ENCODE results near the gene WDR70.
A peak's percentile ranks its signal among the peaks of the same experiment; 100 is the strongest.
"Not testable (repeated sequence)": the region's sequence is repeated elsewhere in the genome, so short reads cannot be mapped to it uniquely, and the experiment has no call there.

The WDR70 gene

DNA sequence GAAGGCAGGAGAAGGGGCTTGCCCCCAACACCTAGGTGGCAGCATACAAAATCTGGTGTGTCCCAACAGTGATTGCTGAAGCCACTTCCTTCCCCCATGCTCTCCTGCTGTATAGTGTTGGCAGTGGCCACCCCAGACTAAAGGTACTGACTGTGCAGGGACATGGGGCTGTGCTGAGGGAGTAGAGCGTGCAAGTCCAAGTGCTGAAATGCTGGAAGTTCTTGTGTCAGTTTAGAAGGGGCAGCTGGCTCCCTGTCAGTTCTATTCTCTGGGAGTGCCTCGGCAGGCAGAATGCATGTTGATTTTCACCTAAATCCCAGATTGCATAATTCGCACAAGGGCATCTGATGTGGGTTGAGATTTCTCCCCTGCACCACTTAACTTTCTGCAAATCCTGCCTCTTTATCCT is 392.1 kb downstream of the WDR70 start:
- DNase-seq = no peak

DNA sequence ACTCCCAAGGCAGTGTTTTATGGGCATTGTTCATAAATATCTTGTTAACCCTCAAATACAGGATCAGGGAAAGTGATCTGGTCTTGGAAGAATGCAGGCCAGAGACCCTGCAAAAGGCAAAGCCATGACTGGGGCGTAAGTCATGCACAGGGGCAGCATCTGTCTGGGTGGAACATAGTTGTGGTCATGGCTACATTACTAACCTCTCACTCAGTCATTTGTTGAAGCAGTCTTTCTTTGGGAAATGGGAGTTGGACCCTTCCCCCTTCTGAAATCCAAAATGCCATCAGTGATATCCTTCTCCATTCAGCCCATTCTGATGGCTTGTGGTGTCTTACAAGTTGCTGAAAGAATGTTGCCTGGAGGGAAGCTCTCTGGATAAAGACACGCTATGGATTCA is 392.6 kb downstream of the WDR70 start:
- no peak for DNase-seq

DNA sequence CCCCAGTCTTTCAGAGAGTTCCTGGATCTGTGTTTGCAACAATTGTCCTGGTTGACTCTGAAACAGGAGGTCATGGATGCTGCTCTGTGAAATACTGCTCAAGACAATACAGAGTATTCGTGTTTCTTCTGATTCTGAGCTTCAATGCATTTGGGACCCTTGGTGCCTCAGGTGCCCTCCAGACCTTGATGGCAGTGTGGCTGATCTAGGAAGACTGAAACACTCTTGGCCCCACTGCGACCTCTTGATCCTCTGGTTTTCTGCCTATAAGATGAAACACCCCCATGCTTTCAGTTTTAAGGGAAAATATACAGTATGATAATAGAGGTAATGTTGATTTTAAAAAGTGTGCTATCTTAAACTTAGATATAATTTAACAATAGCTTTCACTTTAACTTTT is 393.1 kb downstream of the WDR70 start:
- no peak for DNase-seq

DNA sequence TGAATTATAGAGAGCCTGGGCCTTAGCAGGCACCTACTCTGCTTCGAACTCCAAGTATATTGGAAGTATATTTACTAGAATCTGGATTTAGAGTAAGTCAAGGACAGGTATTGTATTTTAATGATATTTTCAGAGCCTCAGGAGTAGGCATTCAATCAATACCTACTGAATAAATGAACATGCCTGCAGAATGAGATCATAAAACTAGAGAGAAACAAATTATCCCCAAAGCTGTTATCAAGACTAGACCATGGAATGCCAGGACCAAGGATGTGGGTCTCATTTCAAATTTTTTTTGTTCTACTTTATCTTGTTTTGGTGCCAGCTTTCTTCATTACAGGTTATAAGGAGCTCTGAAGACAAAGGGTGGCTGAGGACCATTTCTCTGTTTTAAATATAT is 394.7 kb downstream of the WDR70 start:
- no peak for DNase-seq

DNA sequence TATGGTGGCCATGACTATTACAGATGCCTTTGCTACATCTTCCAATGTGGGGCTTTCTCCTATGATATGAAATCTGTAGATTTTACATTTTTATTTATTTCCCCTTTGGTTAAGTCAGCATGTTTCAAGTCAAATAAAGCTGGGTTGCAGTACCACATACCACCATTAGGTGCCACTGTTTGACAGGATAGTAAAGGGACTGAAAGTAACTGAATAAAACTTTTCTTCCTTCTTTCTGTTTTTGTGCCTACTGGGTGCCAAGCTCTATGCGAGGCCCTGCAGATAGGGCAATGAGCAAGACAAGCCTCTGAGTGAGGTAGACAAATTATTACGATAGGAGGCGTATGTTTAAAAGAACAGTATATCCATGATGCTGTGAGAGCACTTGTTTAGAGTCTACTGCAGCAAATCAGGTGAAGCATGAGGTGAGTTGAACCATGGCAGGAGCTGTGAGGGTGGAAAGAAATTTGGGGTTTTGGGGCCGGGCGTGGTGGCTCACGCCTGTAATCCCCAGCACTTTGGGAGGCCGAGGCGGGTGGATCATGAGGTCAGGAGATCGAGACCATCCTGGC is 395.9 kb downstream of the WDR70 start:
- peak; percentile 22 to 71 for DNase-seq

DNA sequence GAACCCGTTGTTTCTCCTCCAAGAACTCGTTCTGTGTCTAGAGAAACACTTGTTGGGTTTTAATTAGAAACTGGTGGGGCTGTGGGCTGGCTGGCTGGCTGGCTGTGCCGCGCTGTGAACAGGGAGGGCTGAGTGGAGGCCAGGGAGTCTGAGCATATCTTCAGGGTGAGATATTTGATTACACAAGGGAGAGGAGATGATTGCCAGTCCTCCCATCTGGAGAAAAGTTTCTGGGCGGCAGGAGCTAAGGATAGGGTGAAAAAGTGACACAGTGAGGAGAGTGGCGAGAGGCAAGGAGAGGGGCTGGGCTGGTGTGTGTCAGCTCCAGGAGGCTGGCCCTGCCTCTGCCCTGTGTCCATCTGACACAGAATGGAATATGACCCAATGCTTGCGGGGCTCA is 397.7 kb downstream of the WDR70 start:
- no peak for DNase-seq

DNA sequence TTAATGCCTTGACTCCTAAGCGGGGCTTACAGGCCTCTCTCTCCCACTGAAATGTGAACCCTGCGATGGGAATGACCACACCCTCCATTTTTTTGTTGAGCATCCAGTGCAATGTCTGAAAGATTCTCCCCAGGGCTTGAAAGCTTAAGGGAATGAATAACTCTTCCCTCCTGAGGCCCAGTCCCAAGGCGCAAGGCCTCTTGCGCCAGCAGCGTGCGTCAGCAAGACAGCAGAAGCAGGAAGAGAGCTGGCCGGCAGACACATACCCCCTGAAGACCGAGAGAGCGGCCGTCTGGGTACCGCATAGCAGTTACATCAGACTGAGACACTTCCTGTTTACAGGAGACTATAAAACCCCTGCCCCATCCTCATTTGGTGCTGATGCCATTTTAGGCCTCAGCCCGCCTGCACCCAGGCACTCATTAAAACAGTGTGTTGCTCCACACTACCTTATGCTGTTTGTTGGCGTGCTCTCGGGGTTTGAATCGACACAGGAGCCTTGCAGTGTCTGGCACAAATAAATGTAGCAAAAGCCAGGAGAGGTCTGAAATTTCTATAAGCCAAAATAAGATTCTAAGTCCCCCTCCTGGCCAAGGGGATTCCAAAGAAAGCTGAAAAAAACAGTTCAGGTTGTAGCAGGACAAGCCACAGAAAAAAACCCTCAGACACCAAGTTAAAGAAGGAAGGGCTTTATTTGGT is 398.5 kb downstream of the WDR70 start:
- DNase-seq = no peak

DNA sequence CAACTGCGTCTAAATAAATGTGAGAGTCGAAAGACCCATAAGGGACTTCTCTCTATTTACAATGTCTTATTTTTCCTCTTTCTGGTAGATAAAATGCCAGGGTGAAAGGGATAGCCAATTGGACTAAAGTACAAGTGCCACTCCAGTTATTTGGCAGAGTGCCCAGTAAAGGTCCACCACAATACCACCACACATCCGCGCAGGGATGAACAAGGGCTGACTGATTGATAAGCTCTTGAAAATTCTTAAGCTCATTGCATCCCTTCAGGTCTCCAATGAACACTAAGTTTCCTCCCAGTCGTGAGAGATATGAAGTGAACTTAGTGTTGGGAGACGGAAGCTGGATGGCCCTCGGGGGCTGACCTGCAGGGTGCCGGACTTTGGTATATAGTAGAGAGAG is 402.3 kb downstream of the WDR70 start:
- DNase-seq = not testable (repeated sequence)

DNA sequence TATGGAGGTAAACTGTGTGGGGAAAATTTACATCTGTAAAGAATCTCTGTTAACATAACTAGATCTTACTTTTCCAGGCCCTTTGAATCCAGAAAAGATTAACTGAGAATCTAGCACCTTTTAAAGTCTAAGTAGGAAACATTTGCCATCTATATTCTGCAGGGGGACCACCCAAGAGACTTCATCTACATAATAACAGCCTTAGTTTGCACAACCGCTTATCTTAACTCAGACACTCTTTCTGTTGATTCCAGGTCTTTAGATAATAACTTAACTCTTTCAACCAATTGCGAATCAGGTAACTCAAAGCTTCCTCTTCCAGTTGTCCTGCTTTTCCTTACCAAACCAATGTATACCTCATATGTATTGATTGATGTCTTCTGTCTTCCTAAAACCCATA is 407.3 kb downstream of the WDR70 start:
- DNase-seq = no peak

DNA sequence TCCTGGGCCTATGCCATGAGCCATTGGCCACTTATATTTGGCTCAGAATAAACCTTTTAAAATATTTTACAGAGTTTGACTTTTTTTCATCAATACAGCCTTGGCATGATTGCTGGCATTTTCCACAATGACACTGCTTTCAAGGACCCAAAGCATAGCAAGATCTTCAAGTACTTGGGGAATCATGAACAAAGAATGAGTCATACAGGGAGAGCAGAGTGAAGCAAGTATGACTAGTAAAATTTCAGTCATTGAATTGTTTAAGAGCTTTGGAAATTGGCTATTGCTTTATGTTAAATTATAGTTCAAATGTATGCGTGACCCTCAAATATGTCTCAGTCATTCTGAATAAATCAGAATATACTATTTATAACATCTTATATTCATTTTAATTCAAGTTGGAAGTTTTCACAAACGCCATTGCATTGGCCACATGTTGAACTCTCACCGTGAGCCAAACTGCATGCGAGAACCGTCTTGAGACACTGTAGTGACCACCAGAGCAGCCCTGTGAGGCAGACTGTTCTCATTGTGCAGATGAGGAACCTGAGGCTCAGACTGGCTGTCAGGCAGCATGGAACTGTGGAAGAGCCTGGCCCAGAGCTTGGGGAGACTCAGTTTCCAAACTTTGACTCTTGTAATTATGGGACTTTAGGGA is 407.9 kb downstream of the WDR70 start:
- peak in 1 of 2 donors; percentile 0 for DNase-seq

DNA sequence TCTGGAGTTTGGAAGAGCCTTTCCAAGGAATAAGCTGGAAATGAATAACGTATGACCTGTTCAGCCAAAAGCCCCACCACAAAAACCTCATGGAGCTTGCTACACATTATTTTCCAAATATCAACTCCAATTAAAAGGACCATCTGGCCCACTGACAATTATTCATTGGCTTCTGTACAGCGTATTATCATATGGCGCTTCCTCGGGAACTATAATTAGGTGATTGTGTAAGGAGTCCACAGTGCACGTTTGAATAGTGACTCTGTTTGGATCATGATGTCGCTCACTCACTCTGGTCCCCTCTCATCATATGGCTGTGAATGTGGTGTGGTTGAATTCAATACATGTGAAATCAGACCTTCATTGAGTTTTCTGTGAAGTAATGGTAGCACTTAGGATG is 408.6 kb downstream of the WDR70 start:
- no peak for DNase-seq

DNA sequence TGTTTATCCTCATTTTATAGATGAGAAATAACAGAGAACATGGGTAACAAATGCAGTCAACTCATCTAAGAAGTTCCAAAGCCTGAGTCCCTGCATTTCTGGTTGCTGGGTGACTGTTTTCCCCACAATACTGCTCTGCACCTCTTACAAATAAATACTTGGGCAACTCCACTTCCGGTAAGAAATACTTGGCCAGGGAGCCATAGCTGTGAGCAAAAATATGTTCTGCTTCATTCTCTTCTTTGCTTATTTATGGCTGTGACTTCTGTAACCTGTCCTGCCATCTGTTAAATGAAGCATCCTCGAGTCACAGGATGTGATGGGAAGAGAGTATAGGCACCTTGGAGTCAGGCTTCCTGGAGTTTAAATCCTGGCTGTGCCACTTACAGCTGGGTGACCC is 410.9 kb downstream of the WDR70 start:
- DNase-seq = no peak

DNA sequence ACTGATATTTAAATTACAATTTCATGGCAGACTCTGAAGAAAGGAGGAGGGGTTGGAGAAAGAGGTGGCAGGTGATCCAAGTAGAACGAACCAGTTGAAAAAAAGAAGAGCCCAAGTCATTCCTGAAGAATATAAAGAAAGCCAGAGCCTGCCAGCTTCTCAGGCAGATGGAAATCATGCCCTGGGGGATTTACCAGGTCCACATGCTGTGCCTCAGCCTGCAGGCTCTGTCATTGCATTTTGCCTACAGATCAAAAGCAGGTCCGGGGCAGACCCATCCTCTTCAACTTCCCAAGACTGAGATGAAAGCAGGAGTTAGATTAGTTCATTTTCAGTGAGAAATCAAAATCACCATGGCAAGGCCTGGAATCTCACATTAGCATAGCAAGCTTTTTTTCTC is 412.2 kb downstream of the WDR70 start:
- DNase-seq = no peak

DNA sequence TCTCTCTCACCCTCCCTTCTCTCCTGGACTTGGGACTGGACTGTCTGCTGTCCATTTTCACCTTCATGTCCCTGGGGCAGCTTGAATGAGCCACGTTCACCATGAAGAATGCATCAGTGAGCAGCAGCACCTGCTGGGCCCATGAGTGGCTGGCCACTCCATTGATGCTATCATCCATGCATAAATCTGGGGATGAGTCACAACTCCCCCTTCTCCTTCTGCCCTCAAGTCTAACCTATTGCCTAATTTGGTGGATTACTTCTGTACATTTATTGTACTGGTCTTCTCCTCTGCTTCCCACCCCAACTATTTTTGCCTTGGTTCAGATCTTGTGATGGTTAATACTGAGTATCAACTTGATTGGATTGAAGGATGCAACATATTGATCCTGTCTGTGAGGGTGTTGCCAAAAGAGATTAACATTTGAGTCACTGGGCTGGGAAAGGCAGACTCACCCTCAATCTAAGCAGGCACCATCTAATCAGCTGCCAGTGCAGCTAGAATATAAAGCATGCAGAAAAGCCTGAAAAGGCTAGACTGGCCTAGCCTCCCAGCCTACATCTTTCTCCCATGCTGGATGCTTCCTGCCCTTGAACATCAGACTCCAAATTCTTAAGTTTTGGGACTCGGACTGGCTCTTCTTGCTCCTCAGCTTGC is 414.0 kb downstream of the WDR70 start:
- DNase-seq = peak; percentile 7 to 39

DNA sequence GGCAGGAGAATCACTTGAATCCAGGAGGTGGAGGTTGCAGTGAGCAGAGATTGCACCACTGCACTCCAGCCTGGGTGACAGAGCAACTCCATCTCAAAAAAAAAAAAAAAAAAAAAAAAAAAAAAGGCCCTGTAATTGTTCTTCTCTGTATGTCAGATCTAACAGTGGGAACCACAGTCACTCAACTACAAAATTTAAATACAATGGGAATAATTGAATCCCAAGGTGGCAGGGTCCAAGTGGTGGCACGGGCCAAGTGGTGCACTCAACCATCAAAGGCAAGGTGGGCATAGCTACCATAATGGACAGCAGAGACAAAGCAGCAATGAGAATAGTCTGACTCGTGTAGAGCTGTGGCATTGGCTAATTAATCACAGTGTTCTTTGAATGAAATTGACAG is 416.2 kb downstream of the WDR70 start:
- not testable (repeated sequence) for DNase-seq

DNA sequence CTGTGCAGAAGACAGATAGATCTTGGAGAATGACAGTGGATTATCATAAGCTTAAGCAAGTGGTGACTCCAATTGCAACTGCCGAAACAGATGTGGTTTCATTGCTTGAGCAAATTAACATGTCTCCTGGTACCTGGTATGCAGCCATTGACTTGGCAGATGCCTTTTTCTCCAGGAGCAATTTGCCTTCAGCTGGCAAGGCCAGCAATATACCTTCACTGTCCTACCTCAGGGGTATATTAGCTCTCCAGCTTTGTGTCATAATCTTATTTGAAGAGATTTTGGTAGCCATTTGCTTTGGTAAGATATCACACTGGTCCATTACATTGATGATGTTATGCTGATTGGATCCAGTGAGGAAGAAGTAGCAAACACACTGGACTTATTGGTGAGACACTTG is 417.3 kb downstream of the WDR70 start:
- DNase-seq = not testable (repeated sequence)

DNA sequence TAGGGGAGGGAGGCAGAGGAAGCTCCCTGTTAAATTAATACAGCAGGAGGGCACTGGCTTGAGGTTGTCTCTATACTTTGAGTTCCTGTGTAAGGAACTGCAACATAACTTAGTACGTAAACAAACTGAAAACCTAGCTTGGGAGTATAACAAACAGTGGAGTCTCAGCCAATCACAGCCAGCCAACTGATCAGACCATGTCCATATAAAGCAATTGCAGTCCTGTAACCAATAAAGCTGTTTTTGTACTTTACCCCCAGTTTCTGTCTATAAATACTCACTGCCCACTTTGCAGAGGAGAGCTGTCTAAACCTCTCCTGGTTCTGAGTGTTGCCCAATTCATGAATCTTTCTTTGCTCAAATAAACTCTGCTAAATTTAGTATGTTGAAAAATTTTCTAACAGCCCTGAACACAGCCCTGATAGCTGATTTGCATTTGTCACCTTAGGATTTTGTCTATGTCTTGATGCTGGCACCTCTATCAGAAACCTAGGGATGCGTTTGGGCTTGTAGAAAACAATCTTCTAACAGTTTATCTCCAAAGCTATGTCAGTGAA is 420.8 kb downstream of the WDR70 start:
- peak in 1 of 2 donors; percentile 1 for DNase-seq

DNA sequence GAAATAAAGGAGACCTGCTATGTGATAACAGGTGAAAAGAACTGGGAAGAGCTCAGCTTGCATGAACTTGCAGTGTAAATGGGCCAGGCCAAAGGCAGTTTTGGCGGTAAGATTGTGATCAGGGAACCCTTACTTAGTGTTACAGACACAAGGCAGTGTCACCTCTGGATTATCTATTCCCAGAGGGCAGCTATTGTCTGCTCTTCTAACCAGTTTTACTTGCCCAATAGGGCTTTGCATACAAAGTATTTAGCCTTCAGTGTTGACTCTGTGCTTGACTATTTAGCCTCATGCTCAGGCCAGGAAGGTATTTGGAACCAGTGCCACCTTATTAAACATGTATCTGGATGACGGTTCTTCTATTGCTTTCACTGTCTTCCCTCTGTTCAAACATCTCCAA is 422.4 kb downstream of the WDR70 start:
- DNase-seq = no peak

Measured in inflammatory macrophage treated with lipopolysaccharide for 1 hour (primary cell).